Trophoblast cell (in vitro differentiated cells and primary cell): ENCODE results near the gene CDKAL1.

Experiments used
- DNase-seq, 2 donors: peaks; one replicate each; pipeline ENCODE4 v3.0.0-alpha.2; 2016
- H2AFZ ChIP-seq: 2 replicates; pipeline ENCODE4 v1.6.1; 2013; ENCODE audit warnings: low read length, moderate library complexity, mild to moderate bottlenecking; ENCODE audit not compliant: insufficient read depth, poor library complexity
- H2AK5ac ChIP-seq: 2 replicates; pipeline ENCODE4 v1.6.1; 2013; ENCODE audit warnings: mild to moderate bottlenecking, low read length
- H2BK120ac ChIP-seq: 2 replicates; pipeline ENCODE4 v1.6.1; 2013; ENCODE audit warnings: low read length, mild to moderate bottlenecking, moderate library complexity; ENCODE audit not compliant: insufficient read depth, poor library complexity
- H2BK12ac ChIP-seq: 2 replicates; pipeline ENCODE4 v1.6.1; 2013; ENCODE audit warnings: mild to moderate bottlenecking, low read length, moderate library complexity
- H2BK5ac ChIP-seq: 2 replicates; pipeline ENCODE4 v1.6.1; 2013; ENCODE audit warnings: low read length, low read depth, moderate library complexity, mild to moderate bottlenecking; ENCODE audit not compliant: poor library complexity
- H3K14ac ChIP-seq: 2 replicates; pipeline ENCODE4 v1.6.1; 2013; ENCODE audit warnings: mild to moderate bottlenecking, low read length
- H3K18ac ChIP-seq: 2 replicates; pipeline ENCODE4 v1.6.1; 2013; ENCODE audit warnings: mild to moderate bottlenecking, low read length
- H3K23ac ChIP-seq: 2 replicates; pipeline ENCODE4 v1.6.1; 2013; ENCODE audit warnings: low read length
- H3K27ac ChIP-seq: 2 replicates; pipeline ENCODE4 v1.5.1; 2013; ENCODE audit warnings: low read depth, mild to moderate bottlenecking, inconsistent platforms, low read length, moderate library complexity
- H3K27me3 ChIP-seq: 2 replicates; pipeline ENCODE4 v1.6.1; 2013; ENCODE audit warnings: inconsistent platforms, mild to moderate bottlenecking, low read length, moderate library complexity; ENCODE audit not compliant: insufficient read depth
- H3K36me3 ChIP-seq, 2 experiments: 1 replicate in 1 of 2; 2 replicates in 1 of 2; pipeline ENCODE4 v1.6.1; 2013; ENCODE audit warnings: low read length in 2 of 2, mild to moderate bottlenecking in 2 of 2, moderate library complexity in 1 of 2; ENCODE audit not compliant: insufficient read depth in 2 of 2, control insufficient read depth in 1 of 2
- H3K4ac ChIP-seq: 2 replicates; pipeline ENCODE4 v1.6.1; 2013; ENCODE audit warnings: low read depth, mild to moderate bottlenecking, low read length, moderate library complexity
- H3K4me1 ChIP-seq, 2 experiments: 1 replicate in 1 of 2; 2 replicates in 1 of 2; pipeline ENCODE4 v1.6.1; 2013; ENCODE audit warnings: low read length in 2 of 2, mild to moderate bottlenecking in 2 of 2, moderate library complexity in 1 of 2; ENCODE audit not compliant: insufficient read depth in 2 of 2, control insufficient read depth in 1 of 2
- H3K4me2 ChIP-seq: 2 replicates; pipeline ENCODE4 v1.6.1; 2013; ENCODE audit warnings: inconsistent platforms, mild to moderate bottlenecking, low read length, moderate library complexity
- H3K4me3 ChIP-seq: 2 replicates; pipeline ENCODE4 v1.5.1; 2013; ENCODE audit warnings: mild to moderate bottlenecking, low read depth, low read length, inconsistent platforms
- H3K79me1 ChIP-seq: one replicate; pipeline ENCODE4 v1.6.1; 2013; ENCODE audit warnings: low read length
- H3K79me2 ChIP-seq: 2 replicates; pipeline ENCODE4 v1.6.1; 2013; ENCODE audit warnings: low read length, mild to moderate bottlenecking; ENCODE audit not compliant: control insufficient read depth, insufficient read depth, poor library complexity
- H3K9ac ChIP-seq: 2 replicates; pipeline ENCODE4 v1.6.1; 2013; ENCODE audit warnings: mild to moderate bottlenecking, low read length
- H3K9me3 ChIP-seq: 2 replicates; pipeline ENCODE4 v1.6.1; 2013; ENCODE audit warnings: low read depth, mild to moderate bottlenecking, control low read depth, inconsistent platforms, low read length; ENCODE audit not compliant: insufficient read depth
- H4K12ac ChIP-seq: 2 replicates; pipeline ENCODE4 v1.6.1; 2013; ENCODE audit warnings: low read depth, mild to moderate bottlenecking, low read length, moderate library complexity
- H4K8ac ChIP-seq: 2 replicates; pipeline ENCODE4 v1.6.1; 2013; ENCODE audit warnings: low read depth, mild to moderate bottlenecking, low read length, moderate library complexity
- H4K91ac ChIP-seq: one replicate; pipeline ENCODE4 v1.6.1; 2013; ENCODE audit warnings: low read depth, mild to moderate bottlenecking, low read length, moderate library complexity
- WGBS: extraction: QIAGEN DNeasy Blood & Tissue Kit; methylation state at CpG from one replicate; pipeline ENCODE4 v1.1.7; 2013; ENCODE audit warnings: missing lambda C conversion rate; ENCODE audit not compliant: insufficient read length, insufficient coverage; ENCODE audit errors: extremely low coverage; 5-methylcytosine and 5-hydroxymethylcytosine counted together

The CDKAL1 gene

GRCh38 chr6:20892365-20892764 lies 358.1 kb downstream of the CDKAL1 start:
- H3K36me3 ChIP-seq, result no peaks in the 10 kb centered on the region
- no peaks in the 10 kb centered on the region for H3K79me1 ChIP-seq
- H3K9me3 ChIP-seq, result peaks cover 2% of the 10 kb centered on the region
- no peak overlapping the region for H2BK5ac ChIP-seq
- H4K8ac ChIP-seq, result no peak overlapping the region
- no peaks in the 10 kb centered on the region for H3K79me2 ChIP-seq
- H2BK120ac ChIP-seq, result no peak overlapping the region
- H4K12ac ChIP-seq, result no peak overlapping the region
- no peak overlapping the region for H3K23ac ChIP-seq
- H3K14ac ChIP-seq, result no peak overlapping the region
- H3K18ac ChIP-seq, result no peak overlapping the region
- no peak overlapping the region for H3K4me2 ChIP-seq
- H3K27ac ChIP-seq, result no peak overlapping the region
- no peak overlapping the region for H2BK12ac ChIP-seq
- WGBS, result 100% methylated on average over 1 of the region's 2 CpGs
- H3K4me3 ChIP-seq, result no peak overlapping the region
- no peak for DNase-seq
- no peak overlapping the region for H3K4ac ChIP-seq
- H3K9ac ChIP-seq, result no peak overlapping the region
- H3K27me3 ChIP-seq, result no peaks in the 10 kb centered on the region
- H3K4me1 ChIP-seq, result no peaks in the 10 kb centered on the region
- no peak overlapping the region for H2AK5ac ChIP-seq
- H4K91ac ChIP-seq, result no peak overlapping the region
- no peak overlapping the region for H2AFZ ChIP-seq

GRCh38 chr6:20893412-20893811 lies 359.2 kb downstream of the CDKAL1 start:
- no peak overlapping the region for H3K4ac ChIP-seq
- no peak overlapping the region for H4K8ac ChIP-seq
- H3K36me3 ChIP-seq, result no peaks in the 10 kb centered on the region
- no peaks in the 10 kb centered on the region for H3K79me1 ChIP-seq
- no peak overlapping the region for H3K27ac ChIP-seq
- H3K18ac ChIP-seq, result no peak overlapping the region
- H2BK120ac ChIP-seq, result no peak overlapping the region
- H2BK12ac ChIP-seq, result no peak overlapping the region
- no peak overlapping the region for H2BK5ac ChIP-seq
- H3K4me1 ChIP-seq, result no peaks in the 10 kb centered on the region
- H4K91ac ChIP-seq, result no peak overlapping the region
- no peak overlapping the region for H2AFZ ChIP-seq
- no peak for DNase-seq
- H3K79me2 ChIP-seq, result no peaks in the 10 kb centered on the region
- no peaks in the 10 kb centered on the region for H3K9me3 ChIP-seq
- H3K27me3 ChIP-seq, result no peaks in the 10 kb centered on the region
- H3K4me2 ChIP-seq, result no peak overlapping the region
- no peak overlapping the region for H3K9ac ChIP-seq
- no peak overlapping the region for H2AK5ac ChIP-seq
- no peak overlapping the region for H3K23ac ChIP-seq
- H4K12ac ChIP-seq, result no peak overlapping the region
- no peak overlapping the region for H3K14ac ChIP-seq
- no peak overlapping the region for H3K4me3 ChIP-seq

GRCh38 chr6:20900389-20901160 lies 366.3 kb downstream of the CDKAL1 start:
- Histone ChIP-seq H3K18ac (no peak overlapping the region), H3K9me3 (no peaks in the 10 kb centered on the region), H3K36me3 (no peaks in the 10 kb centered on the region), H3K79me2 (no peaks in the 10 kb centered on the region), H2AFZ (no peak overlapping the region), H3K27ac (no peak overlapping the region), H4K8ac (no peak overlapping the region), H2AK5ac (no peak overlapping the region), H3K4me1 (peaks cover 0 to 2% of the 10 kb centered on the region in 2 experiments), H3K4me3 (no peak overlapping the region), H4K12ac (no peak overlapping the region), H3K23ac (no peak overlapping the region), H3K14ac (no peak overlapping the region), H3K27me3 (no peaks in the 10 kb centered on the region), H3K9ac (no peak overlapping the region), H2BK12ac (no peak overlapping the region), H2BK5ac (no peak overlapping the region), H3K4me2 (no peak overlapping the region), H3K4ac (no peak overlapping the region), H2BK120ac (no peak overlapping the region), H4K91ac (no peak overlapping the region), H3K79me1 (no peaks in the 10 kb centered on the region)
- no CpG with 5 or more reads among the region's 7 CpGs for WGBS
- DNase-seq, result no peak

GRCh38 chr6:20905377-20905776 lies 371.1 kb downstream of the CDKAL1 start:
- no peaks in the 10 kb centered on the region for H3K27me3 ChIP-seq

More at GRCh38 chr6:20905377-20905776, 371.1 kb downstream of the CDKAL1 start:
- no peak overlapping the region for H3K4me3 ChIP-seq
- H3K4me2 ChIP-seq, result no peak overlapping the region
- H3K79me2 ChIP-seq, result no peaks in the 10 kb centered on the region
- no peak overlapping the region for H2AFZ ChIP-seq
- no peak for DNase-seq
- no peak overlapping the region for H2BK12ac ChIP-seq
- no peak overlapping the region for H4K8ac ChIP-seq
- no peaks in the 10 kb centered on the region for H3K79me1 ChIP-seq
- no peak overlapping the region for H2BK5ac ChIP-seq
- WGBS, result no CpG with 5 or more reads among the region's 4 CpGs
- no peaks in the 10 kb centered on the region for H3K36me3 ChIP-seq
- H4K12ac ChIP-seq, result no peak overlapping the region
- no peak overlapping the region for H3K9ac ChIP-seq
- H3K9me3 ChIP-seq, result no peaks in the 10 kb centered on the region
- no peak overlapping the region for H3K18ac ChIP-seq
- H3K23ac ChIP-seq, result no peak overlapping the region
- no peak overlapping the region for H3K14ac ChIP-seq
- H3K4ac ChIP-seq, result no peak overlapping the region
- H4K91ac ChIP-seq, result no peak overlapping the region
- peaks cover 0 to 2% of the 10 kb centered on the region in 2 experiments for H3K4me1 ChIP-seq
- no peak overlapping the region for H2BK120ac ChIP-seq
- H3K27ac ChIP-seq, result no peak overlapping the region
- no peak overlapping the region for H2AK5ac ChIP-seq
